Transverse colon (tissue), 3 donors: Measurements from ENCODE around the gene CMAS.
"Not testable (repeated sequence)": the region's sequence is repeated elsewhere in the genome, so short reads cannot be mapped to it uniquely, and the experiment has no call there.

Experiments used
- EP300 ChIP-seq: sonication (generic); formaldehyde crosslinking; IDR thresholded peaks from one replicate; pipeline ENCODE4 v1.6.1; 2017; ENCODE audit warnings: antibody characterized with exemption, low read depth
- POLR2A ChIP-seq: fragments of 450-650 bp; IDR thresholded peaks from one replicate; pipeline ENCODE4 v1.6.1; 2016; ENCODE audit warnings: antibody characterized with exemption, mild to moderate bottlenecking, moderate library complexity
- TF ChIP-seq, protein P1 (sequence below), 5 experiments: fragments of 200-600 bp in 3 of 5; fragments of 450-650 bp in 2 of 5; sonication (generic) in 3 of 5; IDR thresholded peaks; 1 replicate in 2 of 5; 2 replicates in 3 of 5; pipeline ENCODE4 v1.5.1; 2016 to 2017; ENCODE audit warnings: antibody characterized with exemption in 5 of 5, inconsistent platforms in 3 of 5, mild to moderate bottlenecking in 2 of 5, moderate library complexity in 1 of 5

DNA sequence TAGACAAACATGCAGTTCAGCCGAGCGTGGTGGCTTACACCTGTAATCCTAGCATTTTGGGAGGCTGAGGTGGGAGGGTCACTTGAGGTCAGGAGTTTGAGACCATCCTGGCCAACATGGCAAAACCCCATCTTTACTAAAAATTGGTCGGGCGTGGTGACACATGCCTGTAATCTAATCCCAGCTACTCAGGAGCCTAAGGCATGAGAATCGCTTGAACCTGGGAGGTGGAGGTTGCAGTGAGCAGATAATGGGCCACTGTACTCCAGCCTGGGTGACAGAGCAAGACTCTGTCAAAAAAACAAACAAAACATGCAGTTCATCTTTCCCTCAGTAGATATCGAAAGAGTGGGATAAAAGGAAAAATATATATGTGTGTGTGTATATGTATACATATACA lies 7.0 kb downstream of the CMAS start:
- not testable (repeated sequence) for TF ChIP-seq POLR2A, EP300
- TF ChIP-seq, protein P1, sequence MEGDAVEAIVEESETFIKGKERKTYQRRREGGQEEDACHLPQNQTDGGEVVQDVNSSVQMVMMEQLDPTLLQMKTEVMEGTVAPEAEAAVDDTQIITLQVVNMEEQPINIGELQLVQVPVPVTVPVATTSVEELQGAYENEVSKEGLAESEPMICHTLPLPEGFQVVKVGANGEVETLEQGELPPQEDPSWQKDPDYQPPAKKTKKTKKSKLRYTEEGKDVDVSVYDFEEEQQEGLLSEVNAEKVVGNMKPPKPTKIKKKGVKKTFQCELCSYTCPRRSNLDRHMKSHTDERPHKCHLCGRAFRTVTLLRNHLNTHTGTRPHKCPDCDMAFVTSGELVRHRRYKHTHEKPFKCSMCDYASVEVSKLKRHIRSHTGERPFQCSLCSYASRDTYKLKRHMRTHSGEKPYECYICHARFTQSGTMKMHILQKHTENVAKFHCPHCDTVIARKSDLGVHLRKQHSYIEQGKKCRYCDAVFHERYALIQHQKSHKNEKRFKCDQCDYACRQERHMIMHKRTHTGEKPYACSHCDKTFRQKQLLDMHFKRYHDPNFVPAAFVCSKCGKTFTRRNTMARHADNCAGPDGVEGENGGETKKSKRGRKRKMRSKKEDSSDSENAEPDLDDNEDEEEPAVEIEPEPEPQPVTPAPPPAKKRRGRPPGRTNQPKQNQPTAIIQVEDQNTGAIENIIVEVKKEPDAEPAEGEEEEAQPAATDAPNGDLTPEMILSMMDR (IDR thresholded peaks at IDR 0.05) = not testable (repeated sequence)
